ENCODE measurements around the gene UNC5B.

Gene UNC5B

DNA sequence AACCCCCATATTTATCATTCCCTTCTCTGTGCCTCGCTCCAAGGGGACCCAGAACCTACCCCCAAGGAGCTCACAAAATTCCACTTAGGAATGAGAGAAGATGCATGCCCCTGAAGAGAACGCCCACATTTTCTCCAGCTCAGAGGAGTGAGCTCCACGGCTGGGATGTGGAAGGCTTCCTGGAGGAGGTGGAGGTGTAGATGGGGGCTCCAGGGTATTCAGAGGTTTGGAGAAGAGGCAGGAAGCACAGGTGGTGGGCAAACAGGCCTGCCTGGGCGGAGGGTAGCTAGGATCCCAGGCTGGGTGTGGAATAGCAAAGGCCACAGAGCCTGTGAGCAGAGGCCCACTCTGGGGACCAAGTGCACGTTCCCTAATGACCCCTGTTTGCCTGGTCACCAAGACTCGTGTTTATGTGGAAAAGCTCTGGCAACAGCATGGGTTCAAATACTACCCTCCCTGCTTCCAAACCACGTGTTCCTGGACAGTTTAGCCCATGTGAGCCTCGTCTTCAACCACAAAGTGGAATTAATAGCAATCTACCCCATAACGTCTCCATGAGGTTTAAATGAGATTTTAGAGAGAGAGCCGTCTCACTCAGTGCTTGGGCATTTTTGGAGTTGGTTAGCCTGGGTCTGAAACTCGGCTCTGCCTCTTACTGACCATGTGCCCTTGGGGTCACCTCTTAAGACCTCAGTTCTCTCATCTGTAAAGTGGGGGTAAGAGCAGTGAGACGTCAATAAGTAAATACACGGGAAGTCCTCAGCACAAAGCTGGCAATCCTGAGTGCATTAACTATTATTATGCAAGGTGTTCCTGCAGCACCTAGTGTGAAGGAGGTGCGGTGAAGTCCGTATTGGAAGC, 24.7 kb downstream of the UNC5B start:
- no peaks in the 10 kb centered on the region for H3K36me3 ChIP-seq (ENCODE audit: control insufficient read depth, insufficient read depth, low read length)
- no peak overlapping the region for H3K27ac ChIP-seq
- H3K27me3 ChIP-seq (ENCODE audit: control insufficient read depth, insufficient read depth, low read length), result no peaks in the 10 kb centered on the region
- no peak overlapping the region for H3K4me3 ChIP-seq (ENCODE audit: low read depth, low read length)
- no peaks in the 10 kb centered on the region for H3K79me2 ChIP-seq
- H2AFZ ChIP-seq, result no peak overlapping the region
- no peak overlapping the region for H3K9ac ChIP-seq
- H3K4me2 ChIP-seq (ENCODE audit: low read length), result no peak overlapping the region
- H3K9me3 ChIP-seq (ENCODE audit: control insufficient read depth, low read length), result no peaks in the 10 kb centered on the region
- peaks cover 30% of the 10 kb centered on the region for H3K4me1 ChIP-seq
- TF ChIP-seq CTCF (IDR thresholded peaks at IDR 0.05), result no peak

GRCh38 chr10:71237843-71238623, 25.7 kb downstream of the UNC5B start:
- Histone ChIP-seq H3K27ac (no peak overlapping the region), H3K79me2 (no peaks in the 10 kb centered on the region), H3K4me3 (ENCODE audit: low read depth, low read length) (no peak overlapping the region), H3K27me3 (ENCODE audit: control insufficient read depth, insufficient read depth, low read length) (no peaks in the 10 kb centered on the region), H2AFZ (no peak overlapping the region), H3K9me3 (ENCODE audit: control insufficient read depth, low read length) (no peaks in the 10 kb centered on the region), H3K4me1 (peaks cover 23% of the 10 kb centered on the region), H3K4me2 (ENCODE audit: low read length) (no peak overlapping the region), H3K36me3 (ENCODE audit: control insufficient read depth, insufficient read depth, low read length) (no peaks in the 10 kb centered on the region), H3K9ac (no peak overlapping the region)
- no peak for TF ChIP-seq CTCF (IDR thresholded peaks at IDR 0.05)

GRCh38 chr10:71238626-71239025, 26.3 kb downstream of the UNC5B start:
- H3K4me1 ChIP-seq, result peaks cover 23% of the 10 kb centered on the region
- TF ChIP-seq CTCF (IDR thresholded peaks at IDR 0.05), result no peak
- no peak overlapping the region for H3K9ac ChIP-seq

DNA sequence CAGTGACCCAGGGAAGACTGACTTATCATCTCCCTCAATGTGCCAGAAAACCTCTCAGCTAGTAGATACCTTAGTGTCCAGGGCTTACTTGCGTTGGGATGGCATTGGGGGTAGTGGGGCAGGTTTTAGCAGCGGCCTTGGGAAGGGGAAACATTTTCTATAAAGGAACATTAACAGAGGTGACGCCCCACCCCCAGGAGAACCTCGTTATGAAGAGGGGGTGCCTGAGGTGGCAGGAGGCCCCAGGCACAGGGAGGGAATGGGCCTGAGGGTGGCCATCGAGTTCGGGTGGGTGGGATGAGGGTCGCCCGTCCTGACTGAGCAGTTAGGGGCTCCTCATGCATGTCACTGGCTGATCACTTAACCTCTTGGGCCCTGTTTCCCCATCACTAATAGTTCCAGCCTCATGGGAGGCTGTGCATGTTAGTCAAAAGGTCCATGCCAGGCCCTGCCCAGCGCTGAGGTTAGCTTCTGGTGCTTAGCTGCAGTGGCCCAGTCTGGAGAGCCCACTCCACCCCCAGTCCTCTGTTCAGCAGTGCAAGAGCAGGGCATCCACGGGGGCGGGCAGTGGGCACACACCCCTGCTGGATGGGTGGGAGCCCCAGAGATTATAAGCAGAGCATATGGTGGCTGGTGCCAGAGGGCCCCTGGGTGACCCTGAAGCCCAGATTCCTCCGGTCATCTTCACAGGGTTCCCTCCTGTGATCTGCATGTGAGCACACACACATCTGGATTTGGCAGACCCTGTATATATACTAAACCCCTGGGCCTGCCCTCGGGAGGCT, 27.0 kb downstream of the UNC5B start:
- Histone ChIP-seq H2AFZ (no peak overlapping the region), H3K27ac (no peak overlapping the region), H3K79me2 (no peaks in the 10 kb centered on the region), H3K36me3 (ENCODE audit: control insufficient read depth, insufficient read depth, low read length) (no peaks in the 10 kb centered on the region), H3K4me1 (peaks cover 23% of the 10 kb centered on the region), H3K9ac (no peak overlapping the region), H3K27me3 (ENCODE audit: control insufficient read depth, insufficient read depth, low read length) (no peaks in the 10 kb centered on the region), H3K9me3 (ENCODE audit: control insufficient read depth, low read length) (no peaks in the 10 kb centered on the region), H3K4me3 (ENCODE audit: low read depth, low read length) (no peak overlapping the region), H3K4me2 (ENCODE audit: low read length) (no peak overlapping the region)
- no peak for TF ChIP-seq CTCF (IDR thresholded peaks at IDR 0.05)

More at GRCh38 chr10:71238626-71239025, 26.3 kb downstream of the UNC5B start:
- no peak overlapping the region for H3K27ac ChIP-seq
- no peaks in the 10 kb centered on the region for H3K36me3 ChIP-seq (ENCODE audit: control insufficient read depth, insufficient read depth, low read length)
- no peak overlapping the region for H3K4me2 ChIP-seq (ENCODE audit: low read length)
- H3K27me3 ChIP-seq (ENCODE audit: control insufficient read depth, insufficient read depth, low read length), result no peaks in the 10 kb centered on the region
- H2AFZ ChIP-seq, result no peak overlapping the region
- H3K4me3 ChIP-seq (ENCODE audit: low read depth, low read length), result no peak overlapping the region
- H3K79me2 ChIP-seq, result no peaks in the 10 kb centered on the region
- H3K9me3 ChIP-seq (ENCODE audit: control insufficient read depth, low read length), result no peaks in the 10 kb centered on the region
